ENCODE data around the gene SERINC1. TPM values are rescaled to one million over a fixed set of nuclear protein-coding genes. Genes with fewer than 3 reads are reported as not detected.
A peak's percentile ranks its signal among the peaks of the same experiment; 100 is the strongest.

The SERINC1 gene
- total RNA-seq, 1 experiment from 2014 or later = 72.2 TPM

GRCh38 chr6:122491919-122492555, 20.4 kb upstream of the SERINC1 start:
- TF ChIP-seq CTCF (IDR thresholded peaks at IDR 0.05; ENCODE audit: insufficient read depth in 1 of 2, low read depth in 1 of 2, low read length in 1 of 2, severe bottlenecking in 1 of 2, unreplicated experiment in 1 of 2) = peak; percentile 77 to 88

GRCh38 chr6:122490607-122491006, 19.0 kb upstream of the SERINC1 start:
- ChIA-PET CTCF (interaction anchor here (3.9 kb wide), 1 partner anchor 40 kb away, joined by 108 read pairs; no protein-coding TSS in a partner anchor), POLR2A (no interaction called here)
- BruUV-seq (replicated peaks) = no TSS peak
- Histone ChIP-seq H3K36me3 (ENCODE audit: control insufficient read depth, insufficient read depth, low read length) (no peaks in the 10 kb centered on the region), H3K9me3 (no peaks in the 10 kb centered on the region), H3K4me3 (ENCODE audit: low read depth, low read length) (no peak overlapping the region), H3K4me1 (no peaks in the 10 kb centered on the region), H3K27me3 (replicated peaks; ENCODE audit: control insufficient read depth, insufficient read depth, low read length) (no peaks in the 10 kb centered on the region)
- no peak for DNase-seq
- H3K4me1 Mint-ChIP-seq (ENCODE audit: low read depth, unreplicated experiment) = peaks cover 6% of the 10 kb centered on the region
- H3K27ac Mint-ChIP-seq (ENCODE audit: unreplicated experiment) = no peak overlapping the region
- H3K9me3 Mint-ChIP-seq (ENCODE audit: unreplicated experiment) = no peaks in the 10 kb centered on the region
- intact Hi-C loops (cut with micrococcal nuclease; ENCODE audit: unreplicated experiment) = no loop called here
- peaks cover 2% of the 10 kb centered on the region for H3K27me3 Mint-ChIP-seq (ENCODE audit: insufficient read depth, unreplicated experiment)
- H3K36me3 Mint-ChIP-seq (ENCODE audit: insufficient read depth, unreplicated experiment) = no peaks in the 10 kb centered on the region
- TF ChIP-seq CTCF (IDR thresholded peaks at IDR 0.05; ENCODE audit: insufficient read depth in 1 of 2, low read depth in 1 of 2, low read length in 1 of 2, severe bottlenecking in 1 of 2, unreplicated experiment in 1 of 2) = no peak
- H3K4me3 Mint-ChIP-seq (ENCODE audit: unreplicated experiment) = no peak overlapping the region

More at GRCh38 chr6:122491919-122492555, 20.4 kb upstream of the SERINC1 start:
- Mint-ChIP-seq H3K9me3 (ENCODE audit: unreplicated experiment) (no peaks in the 10 kb centered on the region), H3K27me3 (ENCODE audit: insufficient read depth, unreplicated experiment) (peaks cover 2% of the 10 kb centered on the region), H3K4me3 (ENCODE audit: unreplicated experiment) (no peak overlapping the region), H3K4me1 (ENCODE audit: low read depth, unreplicated experiment) (peaks cover 6% of the 10 kb centered on the region), H3K36me3 (ENCODE audit: insufficient read depth, unreplicated experiment) (no peaks in the 10 kb centered on the region), H3K27ac (ENCODE audit: unreplicated experiment) (no peak overlapping the region)
- Histone ChIP-seq H3K4me1 (no peaks in the 10 kb centered on the region), H3K9me3 (no peaks in the 10 kb centered on the region; the same call in 1 of the 2 replicates), H3K4me3 (ENCODE audit: low read depth, low read length) (no peak overlapping the region), H3K36me3 (ENCODE audit: control insufficient read depth, insufficient read depth, low read length) (no peaks in the 10 kb centered on the region), H3K27me3 (replicated peaks; ENCODE audit: control insufficient read depth, insufficient read depth, low read length) (no peaks in the 10 kb centered on the region)
- intact Hi-C loops (cut with micrococcal nuclease; ENCODE audit: unreplicated experiment) = loop anchor here (1.0 to 2.0 kb wide), 5 partner anchors 38 to 347 kb away; no protein-coding TSS in a partner anchor
- ChIA-PET POLR2A (no interaction called here), CTCF (interaction anchor here (0.6 to 3.9 kb wide), 5 partner anchors 39 to 425 kb away, joined by 3 to 108 read pairs (median 3); partner anchors contain the start of gene PKIB)
- peak; percentile 63 to 76 for DNase-seq
- BruUV-seq (replicated peaks) = no TSS peak

- no peaks in the 10 kb centered on the region for H3K36me3 Mint-ChIP-seq (ENCODE audit: insufficient read depth, unreplicated experiment)
- H3K9me3 Mint-ChIP-seq (ENCODE audit: unreplicated experiment) = no peaks in the 10 kb centered on the region
- BruUV-seq (replicated peaks) = no TSS peak
- peaks cover 2% of the 10 kb centered on the region for H3K27me3 Mint-ChIP-seq (ENCODE audit: insufficient read depth, unreplicated experiment)
- Histone ChIP-seq H3K4me3 (ENCODE audit: low read depth, low read length) (no peak overlapping the region), H3K9me3 (no peaks in the 10 kb centered on the region), H3K27me3 (replicated peaks; ENCODE audit: control insufficient read depth, insufficient read depth, low read length) (no peaks in the 10 kb centered on the region), H3K4me1 (no peaks in the 10 kb centered on the region), H3K36me3 (ENCODE audit: control insufficient read depth, insufficient read depth, low read length) (no peaks in the 10 kb centered on the region)
- ChIA-PET POLR2A (no interaction called here), CTCF (no interaction called here)
- no peaks in the 10 kb centered on the region for H3K4me1 Mint-ChIP-seq (ENCODE audit: low read depth, unreplicated experiment)
- DNase-seq = no peak
- intact Hi-C loops (cut with micrococcal nuclease; ENCODE audit: unreplicated experiment) = no loop called here
- no peak overlapping the region for H3K4me3 Mint-ChIP-seq (ENCODE audit: unreplicated experiment)
- no peak for TF ChIP-seq CTCF (IDR thresholded peaks at IDR 0.05; ENCODE audit: insufficient read depth in 1 of 2, low read depth in 1 of 2, low read length in 1 of 2, severe bottlenecking in 1 of 2, unreplicated experiment in 1 of 2)
- no peak overlapping the region for H3K27ac Mint-ChIP-seq (ENCODE audit: unreplicated experiment)
These were observed 13.2 kb upstream of the SERINC1 start for GRCh38 chr6:122484760-122485159.

Measured in Caco-2 (cell line).